ENCODE measurements around the gene TUT4. TPM values are rescaled to one million over a fixed set of nuclear protein-coding genes. Genes with fewer than 3 reads are reported as not detected.

TUT4 gene
- total and polyA plus RNA-seq, 2 donors (not counting 3 experiments of a cell fraction or from before 2014, with no cell fraction given), result 24.7 to 41.2 TPM

- dilution Hi-C loops (cut with MboI; ENCODE audit: extremely low pct_ligation_motif_present, low sequenced_read_pairs), result no loop called here
- Histone ChIP-seq H3K9me3 (replicated peaks; ENCODE audit: control insufficient read depth, insufficient read depth, low read length) (no peaks in the 10 kb centered on the region), H3K9me1 (replicated peaks; ENCODE audit: control insufficient read depth, extremely low read depth, insufficient read depth, low read length) (no peaks in the 10 kb centered on the region), H3K27me3 (ENCODE audit: control insufficient read depth in 2 of 2, insufficient read depth in 2 of 2, low read length in 2 of 2) (no peaks in the 10 kb centered on the region), H2AFZ (ENCODE audit: low read depth, low read length) (no peak overlapping the region), H3K4me3 (replicated peaks in 1 of 3; ENCODE audit: insufficient read depth in 1 of 3, low read depth in 1 of 3, low read length in 3 of 3) (no peak overlapping the region), H3K4me2 (ENCODE audit: insufficient read depth, low read length) (no peak overlapping the region), H3K36me3 (ENCODE audit: control insufficient read depth in 2 of 2, extremely low read depth in 1 of 2, insufficient read depth in 2 of 2, low read length in 2 of 2) (no peaks in the 10 kb centered on the region), H3K9ac (replicated peaks; ENCODE audit: extremely low read depth, insufficient read depth, low read length) (no peak overlapping the region), H4K20me1 (replicated peaks; ENCODE audit: control insufficient read depth, extremely low read depth, insufficient read depth, low read length) (no peaks in the 10 kb centered on the region), H3K79me2 (ENCODE audit: control insufficient read depth, insufficient read depth, low read length) (no peaks in the 10 kb centered on the region), H3K4me1 (ENCODE audit: control insufficient read depth, extremely low read depth, insufficient read depth, low read length) (no peaks in the 10 kb centered on the region), H3K27ac (ENCODE audit: insufficient read depth, low read depth, low read length) (no peak overlapping the region)
- DNase-seq (ENCODE audit: low read depth, low spot score), result no peak
- BruUV-seq (replicated peaks), result no TSS peak
- POLR2A ChIA-PET, result no interaction called here
- intact Hi-C loops (cut with micrococcal nuclease), result no loop called here
- CTCF ChIA-PET, result no interaction called here
- no peak for TF ChIP-seq FOS (IDR thresholded peaks at IDR 0.05; ENCODE audit: borderline replicate concordance, insufficient read depth, low read length)
- no peak for TF ChIP-seq CTCF (IDR thresholded peaks at IDR 0.05; ENCODE audit: extremely low read depth in 1 of 2, insufficient read depth in 1 of 2, low read depth in 1 of 2, low read length in 2 of 2)
- no peak for TF ChIP-seq MAX (IDR thresholded peaks at IDR 0.05; ENCODE audit: insufficient read depth, insufficient read length)
- no peak for TF ChIP-seq EZH2 (IDR thresholded peaks at IDR 0.05; ENCODE audit: borderline replicate concordance, low read depth, low read length, severe bottlenecking)
- no peak for TF ChIP-seq GATA2 (IDR thresholded peaks at IDR 0.05; ENCODE audit: insufficient read depth, insufficient read length, low read depth, low read length)
- no peak for TF ChIP-seq MYC (IDR thresholded peaks at IDR 0.05; ENCODE audit: low read depth, low read length)
- TF ChIP-seq POLR2AphosphoS5 (IDR thresholded peaks at IDR 0.05; ENCODE audit: insufficient read depth, low read depth, low read length), result no peak
- TF ChIP-seq POLR2A (IDR thresholded peaks at IDR 0.05; ENCODE audit: low read depth, low read length), result no peak
- TF ChIP-seq JUN (IDR thresholded peaks at IDR 0.05; ENCODE audit: borderline replicate concordance, insufficient read depth, insufficient read length, low read depth), result no peak
- FAIRE-seq, result no peak
These were observed 79.9 kb downstream of the TUT4 start for GRCh38 chr1:52473039-52473438.

Data from endothelial cell of umbilical vein (primary cell).